VCaP (cell line): Measurements from ENCODE around the gene AKAP8L.

Experiments
- H3K27ac ChIP-seq: fragments of 450-650 bp; 2 replicates; pipeline ENCODE4 v1.5.1; 2017
- CTCF ChIP-seq: fragments of 450-650 bp; conservative IDR thresholded peaks from 2 replicates; pipeline ENCODE4 v1.5.1; 2017; ENCODE audit warnings: mild to moderate bottlenecking, moderate library complexity

The AKAP8L gene

DNA sequence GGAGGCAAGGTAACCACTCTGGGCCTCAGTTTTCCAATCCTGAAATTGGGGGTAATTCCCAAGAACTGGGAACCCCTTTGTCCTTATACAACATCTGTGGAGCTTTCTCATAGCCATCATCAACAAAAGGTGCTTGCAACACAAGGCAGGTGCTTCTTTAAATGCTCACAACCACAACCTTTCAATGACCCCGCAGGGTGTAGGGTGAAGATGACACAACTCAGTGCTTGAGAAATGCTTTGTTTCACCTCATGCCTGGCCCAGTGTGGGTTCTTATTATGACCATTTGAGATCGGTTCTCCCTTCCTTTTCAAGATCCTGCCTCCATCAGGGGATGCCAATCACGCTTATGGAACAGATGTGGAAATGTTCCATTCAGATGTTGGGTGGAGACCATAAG is 22.5 kb upstream of the AKAP8L start:
- no peak overlapping the region for H3K27ac ChIP-seq
- TF ChIP-seq CTCF = no peak

GRCh38 chr19:15439821-15440641 is 21.2 kb upstream of the AKAP8L start:
- H3K27ac ChIP-seq = no peak overlapping the region
- no peak for TF ChIP-seq CTCF

- H3K27ac ChIP-seq = no peak overlapping the region
- TF ChIP-seq CTCF = no peak
Measured at GRCh38 chr19:15439078-15439799, 20.5 kb upstream of the AKAP8L start.

GRCh38 chr19:15438577-15438976 is 19.8 kb upstream of the AKAP8L start:
- no peak for TF ChIP-seq CTCF

GRCh38 chr19:15438124-15438496 is 19.3 kb upstream of the AKAP8L start:
- TF ChIP-seq CTCF = no peak
- H3K27ac ChIP-seq = no peak overlapping the region

More at GRCh38 chr19:15438577-15438976, 19.8 kb upstream of the AKAP8L start:
- no peak overlapping the region for H3K27ac ChIP-seq

GRCh38 chr19:15437355-15438123 is 18.8 kb upstream of the AKAP8L start:
- peak; percentile 45 for TF ChIP-seq CTCF
- H3K27ac ChIP-seq = no peak overlapping the region

DNA sequence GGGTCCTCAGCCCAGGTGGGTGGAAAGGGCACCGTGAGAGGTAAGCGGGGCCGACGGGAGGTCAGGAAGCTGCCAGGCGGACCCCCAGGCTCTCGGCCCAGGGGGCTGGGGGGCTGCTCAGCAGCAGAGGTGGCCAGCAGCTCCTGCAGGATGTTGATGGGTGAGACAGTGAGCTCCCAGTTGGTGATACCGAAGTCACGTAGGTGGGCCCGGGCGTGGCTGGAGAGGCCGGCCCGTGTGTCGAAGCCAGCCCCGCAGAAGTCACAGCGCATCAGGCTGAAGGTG is 18.0 kb upstream of the AKAP8L start:
- no peak overlapping the region for H3K27ac ChIP-seq
- TF ChIP-seq CTCF = no peak
